GM19438 (cell line): ENCODE results near the gene SLC40A1.

Experiments used
- ATAC-seq: cut with Tn5 transposase; IDR thresholded peaks from one replicate; pipeline ENCODE4 v1.9.1; 2021; ENCODE audit warnings: low read depth; ENCODE audit not compliant: unreplicated experiment

Gene SLC40A1

DNA sequence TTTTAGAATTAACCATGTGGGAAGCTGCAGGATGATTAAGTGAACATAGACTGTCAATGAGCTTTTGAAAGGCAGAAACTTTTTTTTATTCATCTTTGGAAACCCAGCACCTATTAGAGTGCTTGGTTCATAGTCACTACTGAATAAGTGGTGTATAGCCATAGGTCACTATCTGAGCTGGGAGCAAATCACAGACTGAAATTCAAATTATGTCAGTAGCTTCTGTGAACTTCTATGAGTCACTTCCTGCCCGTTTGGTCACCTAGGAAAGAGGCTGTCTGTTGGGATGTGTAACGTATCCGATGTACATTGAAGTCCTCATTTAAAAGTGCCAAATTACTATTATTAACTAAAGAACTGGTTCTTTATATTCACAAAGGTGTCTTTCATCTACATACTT, 20.5 kb upstream of the SLC40A1 start:
- no peak for ATAC-seq

- ATAC-seq: no peak
These were observed 18.7 kb upstream of the SLC40A1 start for GRCh38 chr2:189599245-189599644.

DNA sequence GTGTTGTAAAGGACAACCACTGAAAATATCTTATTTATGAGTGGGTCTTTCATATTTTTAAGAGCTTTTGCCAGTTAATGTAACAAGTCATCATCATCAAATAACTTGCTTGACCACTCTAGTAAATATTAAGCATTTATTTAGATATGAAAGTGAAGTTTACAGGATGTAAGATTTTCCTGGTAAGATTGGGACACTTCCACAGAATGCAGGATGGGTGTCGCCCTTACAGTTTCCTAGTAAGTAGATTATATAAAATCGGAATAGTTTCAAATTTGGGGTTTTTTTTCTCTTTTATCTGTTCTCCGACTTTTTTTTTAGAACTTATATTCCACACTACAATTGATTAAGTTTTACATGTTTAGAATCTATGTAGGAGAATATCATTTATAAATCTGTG, 14.8 kb upstream of the SLC40A1 start:
- no peak for ATAC-seq

DNA sequence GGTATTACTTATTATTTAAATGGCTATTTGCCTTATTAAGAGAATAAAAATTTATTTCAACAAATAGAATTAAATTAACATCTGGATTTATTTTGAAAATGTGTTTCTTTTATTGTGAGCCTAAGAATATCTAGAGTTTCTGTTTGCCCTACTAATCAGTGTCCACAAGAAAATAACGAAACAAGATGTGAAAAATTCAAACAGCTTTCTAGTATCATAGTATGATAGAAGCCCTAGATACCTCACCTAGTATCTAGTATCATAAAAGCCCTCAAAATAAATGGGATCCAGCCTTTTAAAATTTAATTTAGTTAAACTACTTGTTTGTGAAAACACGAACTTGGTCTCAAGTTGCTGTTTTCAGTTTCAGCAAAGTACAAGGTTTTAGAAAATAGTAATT, 13.7 kb upstream of the SLC40A1 start:
- ATAC-seq: no peak

GRCh38 chr2:189593115-189593514, 12.5 kb upstream of the SLC40A1 start:
- no peak for ATAC-seq

DNA sequence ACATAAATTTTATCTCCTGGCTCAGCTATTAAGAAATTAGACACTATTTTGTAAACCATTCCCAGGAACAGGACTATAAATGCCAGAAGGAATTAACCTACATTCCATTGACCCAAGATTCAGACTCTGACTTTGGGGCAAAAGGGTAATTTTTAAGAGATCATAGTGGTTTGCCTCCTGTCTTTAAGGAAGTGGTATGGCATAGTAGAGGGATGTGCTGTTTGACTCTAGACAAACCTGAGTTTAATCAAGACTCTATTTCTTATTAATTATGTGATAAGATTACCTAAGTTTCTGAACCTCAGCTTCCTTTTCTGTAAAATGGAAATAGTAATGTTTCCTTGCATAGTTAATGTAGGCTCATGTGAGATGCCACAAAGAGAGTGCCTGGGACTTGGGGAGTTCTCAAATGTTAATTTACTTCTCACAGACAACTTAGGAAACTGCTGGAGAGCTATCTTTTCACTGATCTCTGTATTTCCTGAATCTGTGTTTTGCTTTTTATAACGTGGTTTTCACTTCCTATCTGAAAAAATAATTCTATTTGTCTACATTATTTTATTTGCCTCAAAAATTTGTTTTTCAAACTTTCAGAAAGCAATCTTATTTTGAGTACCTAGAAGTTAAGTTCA, 11.9 kb upstream of the SLC40A1 start:
- ATAC-seq: no peak

- no peak for ATAC-seq
These were observed 7.2 kb upstream of the SLC40A1 start for GRCh38 chr2:189587780-189588179.

DNA sequence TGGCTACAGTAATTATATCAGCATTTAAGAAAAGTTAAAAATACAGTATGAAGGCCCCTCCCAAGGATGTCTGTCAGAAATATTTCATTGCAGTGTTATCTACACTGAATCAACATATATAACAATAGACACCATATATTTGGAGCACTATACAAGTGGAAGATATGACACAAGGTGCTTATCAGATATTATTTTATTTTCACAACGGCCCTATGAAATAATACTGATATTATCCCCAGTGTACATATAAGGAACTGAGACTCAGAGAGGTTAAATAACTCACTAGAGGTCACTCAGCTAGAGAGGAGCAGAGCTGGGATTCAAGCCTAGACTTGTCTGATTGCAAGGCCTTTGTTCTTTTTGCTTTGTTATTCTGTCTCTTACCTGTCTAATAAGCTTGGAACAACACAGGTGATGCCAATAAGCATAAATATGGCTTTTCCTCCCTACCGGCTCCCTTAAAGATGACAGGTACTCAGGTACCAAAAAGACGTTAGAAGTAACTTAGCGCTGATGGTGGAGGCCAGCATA, 4.7 kb upstream of the SLC40A1 start:
- ATAC-seq: no peak

GRCh38 chr2:189584686-189585085, 4.1 kb upstream of the SLC40A1 start:
- no peak for ATAC-seq

DNA sequence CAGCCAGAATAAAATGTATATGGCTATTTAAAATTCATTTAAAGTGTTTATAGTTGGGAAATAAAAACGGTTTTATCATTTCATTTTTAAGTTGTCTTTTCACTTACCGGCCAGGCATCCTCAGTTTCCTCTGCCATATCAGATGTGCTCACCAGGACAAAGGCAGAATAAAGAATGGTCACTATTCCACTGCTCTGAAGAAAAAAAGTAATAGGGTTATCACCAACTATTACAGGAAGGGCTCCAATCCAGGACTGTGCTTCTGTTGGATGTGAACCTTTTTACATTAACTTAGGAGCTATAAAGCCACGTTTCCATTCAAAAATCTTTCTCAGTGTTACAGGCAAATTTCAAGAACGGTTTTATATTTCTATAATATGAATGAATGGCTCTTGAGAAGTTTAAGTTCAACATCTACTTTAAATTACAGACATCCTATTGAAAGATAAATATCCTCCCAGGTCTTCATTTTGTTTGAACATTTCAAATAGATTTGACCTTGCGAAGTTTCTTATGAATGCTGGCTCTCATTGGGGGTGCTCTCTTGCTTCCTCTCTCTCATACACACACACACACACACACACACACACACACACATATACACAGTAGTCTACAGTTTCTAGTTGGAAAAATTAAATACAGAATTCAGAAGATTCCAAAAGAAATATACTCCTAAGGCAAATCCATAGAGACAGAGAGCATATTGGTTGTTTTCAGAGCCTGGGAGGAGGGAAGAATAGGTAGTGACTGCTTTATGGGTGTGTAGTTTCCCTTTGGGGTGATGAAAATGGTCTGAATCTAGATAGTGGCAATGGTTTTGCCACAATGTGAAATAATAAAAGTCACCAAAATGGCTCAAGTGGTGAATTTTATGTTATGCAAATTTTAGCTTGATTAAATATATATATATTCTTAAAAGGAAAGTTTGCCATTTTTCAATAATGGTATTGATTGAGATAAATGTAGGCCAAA, 2.9 kb upstream of the SLC40A1 start:
- no peak for ATAC-seq

GRCh38 chr2:189582809-189583192, 2.2 kb upstream of the SLC40A1 start:
- no peak for ATAC-seq

DNA sequence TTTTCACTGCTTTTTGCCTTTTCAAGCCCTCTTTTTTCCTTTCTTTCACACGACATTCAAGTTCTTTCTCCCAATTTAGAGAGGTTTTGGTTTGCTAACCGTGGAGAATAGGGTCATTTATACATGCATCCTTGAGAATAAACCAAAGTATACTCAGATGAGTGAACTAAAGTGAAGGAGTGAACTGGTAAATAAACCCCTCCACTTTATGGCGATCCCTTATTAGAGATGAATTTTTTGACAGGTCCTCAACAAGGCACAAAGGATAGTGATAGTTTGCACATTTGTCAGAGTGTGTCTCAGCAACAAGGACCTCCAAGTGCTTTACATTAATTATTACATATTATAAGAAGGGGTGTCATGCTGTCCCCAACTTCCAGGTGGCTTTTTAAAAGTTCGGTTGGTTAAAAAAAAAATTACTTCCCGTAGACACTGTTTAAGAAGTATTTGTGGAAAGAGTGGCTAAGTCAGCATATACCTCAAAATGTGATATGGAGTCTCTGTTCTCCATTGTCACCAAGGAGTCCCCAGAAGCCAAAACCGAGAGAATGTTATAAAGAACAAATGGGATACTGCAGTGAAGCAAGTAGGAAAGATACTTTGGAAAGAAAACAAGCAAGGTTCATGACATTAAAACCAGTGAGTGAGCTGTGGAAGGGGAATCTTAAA, 1.7 kb upstream of the SLC40A1 start:
- no peak for ATAC-seq

- peak; percentile 11 for ATAC-seq
These were observed 961 bp upstream of the SLC40A1 start for GRCh38 chr2:189581354-189582139.

- peak; percentile 53 for ATAC-seq
These were observed 340 bp downstream of the SLC40A1 start for GRCh38 chr2:189580241-189580651.

DNA sequence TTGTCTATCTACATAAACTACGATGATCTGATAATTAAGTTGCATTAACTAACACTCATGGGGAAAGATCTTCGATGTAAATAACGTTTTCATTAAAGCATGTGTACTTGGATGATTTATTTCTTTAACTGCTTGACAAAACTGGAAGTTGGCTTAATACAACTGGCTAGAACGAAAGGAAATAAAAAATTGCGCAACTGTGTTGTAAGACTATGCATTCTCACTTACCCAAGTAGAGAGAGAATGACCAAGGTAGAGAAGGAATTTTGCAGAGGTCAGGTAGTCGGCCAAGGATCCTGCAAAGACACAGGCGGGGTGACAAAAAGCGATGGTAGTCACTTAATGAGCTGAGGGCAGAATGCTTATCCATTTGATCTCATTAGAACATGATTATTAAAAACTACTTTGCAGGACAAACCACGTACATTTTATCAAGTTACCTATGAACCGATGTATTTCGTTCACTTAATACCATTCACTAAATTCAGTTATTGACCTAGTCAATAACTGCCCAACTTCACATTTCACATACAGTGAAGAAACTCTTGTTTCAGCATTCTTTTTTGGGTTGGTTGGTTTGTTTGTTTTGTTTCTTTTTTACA, 900 bp downstream of the SLC40A1 start:
- no peak for ATAC-seq

DNA sequence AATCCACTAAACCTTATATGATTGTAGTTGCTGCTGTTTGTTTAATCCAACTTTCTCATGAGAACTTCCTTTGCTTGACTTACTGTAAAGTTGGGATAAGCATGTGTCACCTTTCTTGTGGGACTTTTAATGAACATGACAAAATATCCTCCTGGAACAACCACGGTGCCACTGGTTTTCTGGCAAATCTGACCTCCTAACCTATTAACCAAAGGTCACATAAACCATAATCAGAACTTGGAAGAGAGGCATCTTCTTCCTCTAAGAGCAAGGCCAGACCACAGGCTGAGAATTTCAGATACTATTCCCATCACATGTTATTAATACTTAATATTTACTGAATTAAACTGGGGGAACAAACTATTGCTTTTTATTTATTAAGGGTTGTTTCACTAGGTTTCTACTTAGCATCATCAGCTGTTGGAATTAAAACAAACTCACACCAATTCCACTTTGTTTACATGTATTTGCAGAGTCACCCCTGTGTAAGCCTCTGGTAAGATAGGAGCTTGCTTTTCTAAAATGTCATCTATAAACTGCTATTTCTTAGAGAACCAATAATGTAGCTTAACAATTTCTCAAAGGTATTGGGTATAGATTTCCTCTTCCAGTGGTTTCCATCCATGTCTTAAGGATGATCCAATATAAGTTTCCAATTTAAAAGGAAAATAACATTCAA, 2.2 kb downstream of the SLC40A1 start:
- ATAC-seq: no peak

DNA sequence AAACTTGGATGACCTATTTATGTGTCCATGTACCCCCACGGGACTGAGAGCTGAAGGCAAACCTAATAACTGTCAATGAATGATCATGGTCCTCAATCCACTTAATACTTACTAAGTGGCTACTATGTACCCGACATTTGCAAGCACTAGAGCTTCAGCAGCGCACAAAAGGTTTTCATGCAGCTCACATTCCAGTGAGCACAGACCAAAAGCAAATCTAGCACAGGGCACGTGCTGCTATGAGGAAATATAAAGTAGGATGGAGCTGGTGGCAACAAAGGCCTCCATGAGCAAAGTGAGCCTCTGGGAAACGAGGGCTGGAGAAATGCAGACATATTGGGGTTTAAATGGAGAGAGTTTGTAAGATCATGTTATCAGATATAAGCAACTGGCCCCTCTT, 3.5 kb downstream of the SLC40A1 start:
- no peak for ATAC-seq

DNA sequence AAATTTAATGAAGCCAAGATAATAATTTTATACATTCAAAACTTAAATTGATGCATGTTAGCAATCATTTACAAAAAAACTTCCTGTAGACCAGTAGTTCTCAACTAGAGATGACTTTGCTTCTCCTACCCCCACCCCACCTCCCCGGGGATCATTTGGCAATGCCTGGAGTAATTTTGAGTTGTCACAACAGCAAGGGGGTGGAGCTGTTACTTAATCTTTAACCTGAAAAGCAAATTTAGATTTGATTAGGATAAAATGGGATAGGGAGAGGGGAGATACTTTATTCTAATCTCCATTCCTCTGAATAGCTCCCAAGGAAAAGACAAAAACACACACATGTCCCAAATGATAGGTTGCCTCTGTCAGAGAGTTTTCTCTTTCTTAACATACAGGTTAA, 4.2 kb downstream of the SLC40A1 start:
- ATAC-seq: no peak

DNA sequence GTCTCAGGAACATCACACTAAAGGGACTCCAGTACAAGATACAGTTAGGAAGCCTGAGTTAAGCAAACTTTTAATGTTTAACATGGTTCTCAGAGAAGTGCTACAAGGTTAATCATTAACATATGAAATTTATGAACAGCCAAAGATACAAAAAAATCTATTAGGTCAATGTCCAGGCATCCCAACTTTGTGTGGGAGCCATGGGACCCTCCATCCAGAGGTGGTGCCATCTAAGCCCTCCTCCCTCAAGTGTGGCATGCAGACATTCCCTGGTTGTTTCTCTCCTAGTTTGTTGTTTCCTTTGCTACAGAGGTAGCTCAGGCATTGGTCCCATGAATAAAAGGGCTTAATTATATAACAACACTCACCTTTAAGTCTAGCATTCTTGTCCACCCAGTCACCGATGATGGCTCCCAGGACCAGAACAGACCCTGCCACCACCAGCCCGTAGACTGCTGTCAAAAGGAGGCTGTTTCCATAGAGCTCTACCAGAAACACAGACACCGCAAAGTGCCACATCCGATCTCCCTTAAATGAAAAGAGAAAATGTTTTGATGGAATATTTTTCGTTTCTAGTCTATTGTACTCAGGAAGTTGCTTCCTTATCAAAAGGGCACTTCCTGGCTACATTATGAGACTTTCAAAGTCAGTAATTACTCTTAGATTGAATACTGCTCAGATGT, 5.7 kb downstream of the SLC40A1 start:
- no peak for ATAC-seq
